Transverse colon (tissue), 4 donors: Measurements from ENCODE around the gene TOMM22.

Source experiments
- CTCF ChIP-seq, 5 experiments: fragments of 200-600 bp in 3 of 5; fragments of 450-650 bp in 2 of 5; sonication (generic) in 3 of 5; IDR thresholded peaks; 1 replicate in 2 of 5; 2 replicates in 3 of 5; pipeline ENCODE4 v1.5.1; 2016 to 2017; ENCODE audit warnings: antibody characterized with exemption in 5 of 5, inconsistent platforms in 3 of 5, mild to moderate bottlenecking in 2 of 5, moderate library complexity in 1 of 5
- EP300 ChIP-seq: sonication (generic); formaldehyde crosslinking; IDR thresholded peaks from one replicate; pipeline ENCODE4 v1.6.1; 2017; ENCODE audit warnings: antibody characterized with exemption, low read depth
- POLR2A ChIP-seq: fragments of 450-650 bp; IDR thresholded peaks from one replicate; pipeline ENCODE4 v1.6.1; 2016; ENCODE audit warnings: antibody characterized with exemption, mild to moderate bottlenecking, moderate library complexity
- POLR2AphosphoS5 ChIP-seq, 3 donors: sonication (generic); formaldehyde crosslinking; IDR thresholded peaks; one replicate each; pipeline ENCODE4 v1.6.1; 2016; ENCODE audit warnings: antibody characterized with exemption in 3 of 3

- no peak for TF ChIP-seq CTCF (IDR thresholded peaks at IDR 0.05)
- no peak for TF ChIP-seq POLR2AphosphoS5 (IDR thresholded peaks at IDR 0.05)
- no peak for TF ChIP-seq POLR2A
- TF ChIP-seq EP300: no peak
These were observed 25.1 kb downstream of the TOMM22 start for GRCh38 chr22:38706901-38707195.
